Measurements from ENCODE around the gene OSBPL3.
A peak's percentile ranks its signal among the peaks of the same experiment; 100 is the strongest.
"Not testable (repeated sequence)": the region's sequence is repeated elsewhere in the genome, so short reads cannot be mapped to it uniquely, and the experiment has no call there.

Gene OSBPL3

GRCh38 chr7:25024066-25024465 is 44.1 kb upstream of the OSBPL3 start:
- TF ChIP-seq CTCF (conservative IDR thresholded peaks at IDR 0.05; ENCODE audit: low read depth), result no peak
- ChIA-PET POLR2A (ENCODE audit: low non-redundant PET) (no interaction called here), CTCF (no interaction called here)
- no peak for DNase-seq (ENCODE audit: low spot score)
- no peak overlapping the region for H3K27ac ChIP-seq

- DNase-seq (ENCODE audit: low spot score); H3K27ac ChIP-seq; CTCF ChIA-PET; POLR2A ChIA-PET (ENCODE audit: low non-redundant PET): not testable (repeated sequence)
These were observed 37.7 kb upstream of the OSBPL3 start for GRCh38 chr7:25017671-25018070.

GRCh38 chr7:25014756-25015155 is 34.8 kb upstream of the OSBPL3 start:
- H3K27ac ChIP-seq, result peak overlapping the region; percentile 78
- peak; percentile 48 for DNase-seq (ENCODE audit: low spot score)
- POLR2A ChIA-PET (ENCODE audit: low non-redundant PET), result no interaction called here
- CTCF ChIA-PET, result no interaction called here
- TF ChIP-seq CTCF (conservative IDR thresholded peaks at IDR 0.05; ENCODE audit: low read depth), result no peak

GRCh38 chr7:25012710-25013109 is 32.7 kb upstream of the OSBPL3 start:
- DNase-seq (ENCODE audit: low spot score); POLR2A ChIA-PET (ENCODE audit: low non-redundant PET): not testable (repeated sequence)
- CTCF ChIA-PET, result interaction anchor here (0.6 to 0.7 kb wide), 2 partner anchors 26 to 84 kb away, joined by 3 read pairs; no protein-coding TSS in a partner anchor
- peak overlapping the region; percentile 57; the same call in 1 of the 2 replicates for H3K27ac ChIP-seq

- TF ChIP-seq CTCF (conservative IDR thresholded peaks at IDR 0.05; ENCODE audit: low read depth), result no peak
- ChIA-PET CTCF (no interaction called here), POLR2A (ENCODE audit: low non-redundant PET) (no interaction called here)
- DNase-seq (ENCODE audit: low spot score), result no peak
- H3K27ac ChIP-seq, result peak overlapping the region; percentile 57; the same call in 1 of the 2 replicates
These were observed 32.3 kb upstream of the OSBPL3 start for GRCh38 chr7:25012254-25012653.

- CTCF ChIA-PET, result no interaction called here
- no peak for TF ChIP-seq CTCF (conservative IDR thresholded peaks at IDR 0.05; ENCODE audit: low read depth)
- peak; percentile 76 for DNase-seq (ENCODE audit: low spot score)
- H3K27ac ChIP-seq, result peak overlapping the region; percentile 57
- POLR2A ChIA-PET (ENCODE audit: low non-redundant PET), result no interaction called here
These were observed 29.3 kb upstream of the OSBPL3 start for GRCh38 chr7:25009257-25009656.

- POLR2A ChIA-PET (ENCODE audit: low non-redundant PET), result no interaction called here
- DNase-seq (ENCODE audit: low spot score), result no peak
- H3K27ac ChIP-seq, result no peak overlapping the region
- no peak for TF ChIP-seq CTCF (conservative IDR thresholded peaks at IDR 0.05; ENCODE audit: low read depth)
- CTCF ChIA-PET, result interaction anchor here (1.0 kb wide), 1 partner anchor 28 kb away, joined by 3 read pairs; no protein-coding TSS in a partner anchor
These were observed 27.7 kb upstream of the OSBPL3 start for GRCh38 chr7:25007668-25008067.

- H3K27ac ChIP-seq, result no peak overlapping the region
- POLR2A ChIA-PET (ENCODE audit: low non-redundant PET), result no interaction called here
- CTCF ChIA-PET, result no interaction called here
- no peak for TF ChIP-seq CTCF (conservative IDR thresholded peaks at IDR 0.05; ENCODE audit: low read depth)
- DNase-seq (ENCODE audit: low spot score), result no peak
These were observed 26.3 kb upstream of the OSBPL3 start for GRCh38 chr7:25006276-25006675.

Data from RWPE1 (cell line).